H9 (cell line): ENCODE data around the gene FRY. TPM values are rescaled to one million over a fixed set of nuclear protein-coding genes. Genes with fewer than 3 reads are reported as not detected.
A peak's percentile ranks its signal among the peaks of the same experiment; 100 is the strongest.

Source experiments
- DNase-seq: peaks from one replicate; pipeline ENCODE4 v3.0.0-alpha.2; 2017
- H2AFZ ChIP-seq: one replicate; pipeline ENCODE4 v1.6.1; 2013; ENCODE audit warnings: mild to moderate bottlenecking, low read length, control low read depth, moderate library complexity
- H2AK5ac ChIP-seq: 2 replicates; pipeline ENCODE4 v1.6.1; 2013; ENCODE audit warnings: low read length, control low read depth, mixed read lengths; ENCODE audit not compliant: insufficient read length
- H2BK120ac ChIP-seq: one replicate; pipeline ENCODE4 v1.6.1; 2013; ENCODE audit warnings: low read depth, mild to moderate bottlenecking, low read length, control low read depth, inconsistent platforms; ENCODE audit not compliant: poor library complexity, severe bottlenecking
- H2BK12ac ChIP-seq: 2 replicates; pipeline ENCODE4 v1.6.1; 2013; ENCODE audit warnings: low read length, control low read depth, mixed read lengths, low read depth; ENCODE audit not compliant: insufficient read length
- H2BK15ac ChIP-seq: 2 replicates; pipeline ENCODE4 v1.6.1; 2013; ENCODE audit warnings: low read depth, low read length, control low read depth
- H2BK20ac ChIP-seq: one replicate; pipeline ENCODE4 v1.6.1; 2013; ENCODE audit warnings: low read depth, mild to moderate bottlenecking, low read length, control low read depth, inconsistent platforms; ENCODE audit not compliant: poor library complexity, severe bottlenecking
- H2BK5ac ChIP-seq: 2 replicates; pipeline ENCODE4 v1.6.1; 2013; ENCODE audit warnings: low read length, control low read depth, mixed read lengths; ENCODE audit not compliant: insufficient read length
- H3K14ac ChIP-seq: 2 replicates; pipeline ENCODE4 v1.6.1; 2013; ENCODE audit warnings: low read length, control low read depth; ENCODE audit not compliant: insufficient read depth
- H3K18ac ChIP-seq: 2 replicates; pipeline ENCODE4 v1.6.1; 2013; ENCODE audit warnings: low read depth, mild to moderate bottlenecking, mixed read lengths, low read length, control low read depth; ENCODE audit not compliant: insufficient read length
- H3K23ac ChIP-seq: 2 replicates; pipeline ENCODE4 v1.6.1; 2013; ENCODE audit warnings: low read length, control low read depth, mixed read lengths, low read depth; ENCODE audit not compliant: insufficient read length
- H3K23me2 ChIP-seq: 2 replicates; pipeline ENCODE4 v1.6.1; 2013; ENCODE audit warnings: low read depth, mild to moderate bottlenecking, mixed read lengths, low read length, control low read depth; ENCODE audit not compliant: insufficient read length, poor library complexity, severe bottlenecking
- H3K27ac ChIP-seq: 2 replicates; pipeline ENCODE4 v1.5.1; 2013; ENCODE audit warnings: low read length, control low read depth, mixed read lengths, low read depth; ENCODE audit not compliant: insufficient read length
- H3K27me3 ChIP-seq: 2 replicates; pipeline ENCODE4 v1.6.1; 2013; ENCODE audit warnings: low read length, control low read depth, inconsistent platforms; ENCODE audit not compliant: insufficient read depth
- H3K4ac ChIP-seq: 2 replicates; pipeline ENCODE4 v1.6.1; 2013; ENCODE audit warnings: low read depth, mild to moderate bottlenecking, control low read depth, inconsistent platforms, low read length, moderate library complexity
- H3K4me1 ChIP-seq: 2 replicates; pipeline ENCODE4 v1.6.1; 2013; ENCODE audit warnings: low read length, control low read depth, inconsistent platforms; ENCODE audit not compliant: insufficient read depth
- H3K4me2 ChIP-seq: 2 replicates; pipeline ENCODE4 v1.6.1; 2013; ENCODE audit warnings: low read length, control low read depth, mixed read lengths; ENCODE audit not compliant: insufficient read length, insufficient read depth
- H3K56ac ChIP-seq: 2 replicates; pipeline ENCODE4 v1.6.1; 2013; ENCODE audit warnings: low read depth, mild to moderate bottlenecking, mixed read lengths, low read length, control low read depth; ENCODE audit not compliant: insufficient read length
- H3K79me1 ChIP-seq: 2 replicates; pipeline ENCODE4 v1.6.1; 2013; ENCODE audit warnings: low read depth, mild to moderate bottlenecking, moderate library complexity, low read length, control low read depth, inconsistent platforms; ENCODE audit not compliant: insufficient read depth, poor library complexity, severe bottlenecking
- H3K79me2 ChIP-seq: 2 replicates; pipeline ENCODE4 v1.6.1; 2013; ENCODE audit warnings: low read length, control low read depth, inconsistent platforms; ENCODE audit not compliant: insufficient read depth
- H3K9ac ChIP-seq: 2 replicates; pipeline ENCODE4 v1.6.1; 2013; ENCODE audit warnings: low read length, control low read depth, mixed read lengths; ENCODE audit not compliant: insufficient read length; ENCODE audit errors: extremely low read depth
- H3K9me3 ChIP-seq: one replicate; pipeline ENCODE4 v1.6.1; 2013; ENCODE audit warnings: low read depth, low read length, inconsistent platforms; ENCODE audit not compliant: control insufficient read depth
- H3T11ph ChIP-seq: one replicate; pipeline ENCODE4 v1.6.1; 2013; ENCODE audit warnings: mild to moderate bottlenecking, low read length, control low read depth, inconsistent platforms
- H4K20me1 ChIP-seq: one replicate; pipeline ENCODE4 v1.6.1; 2013; ENCODE audit not compliant: control insufficient read depth, insufficient read length, insufficient read depth
- H4K5ac ChIP-seq: 2 replicates; pipeline ENCODE4 v1.6.1; 2013; ENCODE audit warnings: low read depth, mild to moderate bottlenecking, mixed read lengths, low read length, control low read depth; ENCODE audit not compliant: insufficient read length
- H4K8ac ChIP-seq: replicated peaks from 2 replicates; pipeline ENCODE4 v1.6.1; 2013; ENCODE audit warnings: low read length, control low read depth, mixed read lengths, low read depth; ENCODE audit not compliant: insufficient read length
- H4K91ac ChIP-seq: 2 replicates; pipeline ENCODE4 v1.6.1; 2013; ENCODE audit warnings: low read depth, mild to moderate bottlenecking, moderate library complexity, mixed read lengths, low read length, control low read depth; ENCODE audit not compliant: insufficient read length
- H3K27ac Mint-ChIP-seq, 3 experiments: 2 replicates in 2 of 3; 3 replicates in 1 of 3; pipeline ENCODE4 v1.8.0; 2020 to 2021; ENCODE audit warnings: mixed read lengths in 3 of 3, mild to moderate bottlenecking in 1 of 3, moderate library complexity in 1 of 3
- H3K27me3 Mint-ChIP-seq: 2 replicates; pipeline ENCODE4 v1.8.0; 2021; ENCODE audit warnings: low read depth, mild to moderate bottlenecking, moderate library complexity, mixed read lengths
- H3K36me3 Mint-ChIP-seq, 3 experiments: 2 replicates in 2 of 3; 3 replicates in 1 of 3; pipeline ENCODE4 v1.8.0; 2020 to 2021; ENCODE audit warnings: low read depth in 3 of 3, mixed read lengths in 3 of 3; ENCODE audit not compliant: insufficient read depth in 1 of 3
- H3K4me1 Mint-ChIP-seq, 2 experiments: 2 replicates each; pipeline ENCODE4 v1.8.0; 2020; ENCODE audit warnings: mixed read lengths in 2 of 2
- H3K4me3 Mint-ChIP-seq, 2 experiments: 2 replicates in 1 of 2; 3 replicates in 1 of 2; pipeline ENCODE4 v1.8.0; 2020 to 2021; ENCODE audit warnings: mild to moderate bottlenecking in 2 of 2, mixed read lengths in 2 of 2, moderate library complexity in 1 of 2
- H3K9me3 Mint-ChIP-seq, 2 experiments: 2 replicates in 1 of 2; 3 replicates in 1 of 2; pipeline ENCODE4 v1.8.0; 2020; ENCODE audit warnings: mild to moderate bottlenecking in 2 of 2, mixed read lengths in 2 of 2, moderate library complexity in 1 of 2
- WGBS: extraction: QIAGEN DNeasy Blood & Tissue Kit; methylation state at CpG from one replicate; pipeline ENCODE4 v1.1.7; 2013; ENCODE audit warnings: missing lambda C conversion rate, low lambda C conversion rate, mixed read lengths; ENCODE audit not compliant: insufficient read length; ENCODE audit errors: extremely low coverage; 5-methylcytosine and 5-hydroxymethylcytosine counted together
- total RNA-seq: library from RNA; stranded (reverse); gene quantifications from 2 replicates; pipeline ENCODE4 v1.2.1, GENCODE V29; 2021
- TF ChIP-seq, protein P1 (sequence below): fragments of 200-600 bp; sonication (generic); conservative IDR thresholded peaks from 3 replicates; pipeline ENCODE4 v1.8.0; 2021; ENCODE audit warnings: antibody characterized with exemption, mild to moderate bottlenecking

Gene FRY
- total RNA-seq, 1 experiment from 2014 or later: 5.2 TPM

DNA sequence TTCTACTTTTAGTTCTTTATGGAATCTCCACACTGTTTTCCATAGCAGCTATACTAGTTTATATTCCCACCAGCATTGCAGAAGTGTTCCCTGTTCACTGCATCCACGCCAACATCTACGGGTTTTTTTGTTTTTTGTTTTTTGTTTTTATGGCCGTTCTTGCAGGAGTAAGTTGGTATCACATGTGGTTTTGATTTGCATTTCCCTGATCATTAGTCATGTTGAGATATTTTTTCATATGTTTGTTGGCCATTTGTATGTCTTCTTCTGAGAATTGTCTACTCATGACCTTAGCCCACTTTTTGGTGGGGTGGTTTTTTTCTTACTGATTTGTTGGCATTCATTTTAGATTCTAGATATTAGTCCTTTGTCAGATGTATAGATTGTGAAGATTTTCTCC lies 89.7 kb downstream of the FRY start:
- Histone ChIP-seq H2BK120ac (no peak overlapping the region), H3K27me3 (no peaks in the 10 kb centered on the region), H2BK15ac (no peak overlapping the region), H2BK20ac (no peak overlapping the region), H3K23me2 (no peaks in the 10 kb centered on the region), H3K27ac (no peak overlapping the region), H2BK12ac (no peak overlapping the region), H3K56ac (no peak overlapping the region), H3K4me1 (no peaks in the 10 kb centered on the region), H4K8ac (no peak overlapping the region), H4K5ac (no peak overlapping the region), H2AK5ac (no peak overlapping the region), H3K23ac (no peak overlapping the region), H3K79me1 (no peaks in the 10 kb centered on the region), H3K4me2 (no peak overlapping the region), H4K20me1 (no peaks in the 10 kb centered on the region), H3T11ph (no peak overlapping the region), H2AFZ (no peak overlapping the region), H2BK5ac (no peak overlapping the region), H3K79me2 (no peaks in the 10 kb centered on the region), H3K4ac (no peak overlapping the region), H3K9me3 (no peaks in the 10 kb centered on the region), H4K91ac (no peak overlapping the region), H3K18ac (no peak overlapping the region), H3K14ac (no peak overlapping the region), H3K9ac (no peak overlapping the region)
- Mint-ChIP-seq H3K4me3 (no peak overlapping the region), H3K36me3 (peaks cover 21 to 26% (median 22%) of the 10 kb centered on the region in 3 experiments), H3K9me3 (peaks cover 19 to 21% of the 10 kb centered on the region in 2 experiments), H3K4me1 (peaks cover 0 to 4% of the 10 kb centered on the region in 2 experiments; a peak in 2 of 4 replicates), H3K27me3 (no peaks in the 10 kb centered on the region), H3K27ac (0 out of 7 replicates have a peak overlapping the region, but pooled peaks of 1 of the 3 experiments have one; percentile 15)
- TF ChIP-seq, protein P1, sequence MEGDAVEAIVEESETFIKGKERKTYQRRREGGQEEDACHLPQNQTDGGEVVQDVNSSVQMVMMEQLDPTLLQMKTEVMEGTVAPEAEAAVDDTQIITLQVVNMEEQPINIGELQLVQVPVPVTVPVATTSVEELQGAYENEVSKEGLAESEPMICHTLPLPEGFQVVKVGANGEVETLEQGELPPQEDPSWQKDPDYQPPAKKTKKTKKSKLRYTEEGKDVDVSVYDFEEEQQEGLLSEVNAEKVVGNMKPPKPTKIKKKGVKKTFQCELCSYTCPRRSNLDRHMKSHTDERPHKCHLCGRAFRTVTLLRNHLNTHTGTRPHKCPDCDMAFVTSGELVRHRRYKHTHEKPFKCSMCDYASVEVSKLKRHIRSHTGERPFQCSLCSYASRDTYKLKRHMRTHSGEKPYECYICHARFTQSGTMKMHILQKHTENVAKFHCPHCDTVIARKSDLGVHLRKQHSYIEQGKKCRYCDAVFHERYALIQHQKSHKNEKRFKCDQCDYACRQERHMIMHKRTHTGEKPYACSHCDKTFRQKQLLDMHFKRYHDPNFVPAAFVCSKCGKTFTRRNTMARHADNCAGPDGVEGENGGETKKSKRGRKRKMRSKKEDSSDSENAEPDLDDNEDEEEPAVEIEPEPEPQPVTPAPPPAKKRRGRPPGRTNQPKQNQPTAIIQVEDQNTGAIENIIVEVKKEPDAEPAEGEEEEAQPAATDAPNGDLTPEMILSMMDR: no peak
- no peak for DNase-seq
- no CpG with 5 or more reads among the region's 3 CpGs for WGBS
